ENCODE results near the gene RPL37.

DNA sequence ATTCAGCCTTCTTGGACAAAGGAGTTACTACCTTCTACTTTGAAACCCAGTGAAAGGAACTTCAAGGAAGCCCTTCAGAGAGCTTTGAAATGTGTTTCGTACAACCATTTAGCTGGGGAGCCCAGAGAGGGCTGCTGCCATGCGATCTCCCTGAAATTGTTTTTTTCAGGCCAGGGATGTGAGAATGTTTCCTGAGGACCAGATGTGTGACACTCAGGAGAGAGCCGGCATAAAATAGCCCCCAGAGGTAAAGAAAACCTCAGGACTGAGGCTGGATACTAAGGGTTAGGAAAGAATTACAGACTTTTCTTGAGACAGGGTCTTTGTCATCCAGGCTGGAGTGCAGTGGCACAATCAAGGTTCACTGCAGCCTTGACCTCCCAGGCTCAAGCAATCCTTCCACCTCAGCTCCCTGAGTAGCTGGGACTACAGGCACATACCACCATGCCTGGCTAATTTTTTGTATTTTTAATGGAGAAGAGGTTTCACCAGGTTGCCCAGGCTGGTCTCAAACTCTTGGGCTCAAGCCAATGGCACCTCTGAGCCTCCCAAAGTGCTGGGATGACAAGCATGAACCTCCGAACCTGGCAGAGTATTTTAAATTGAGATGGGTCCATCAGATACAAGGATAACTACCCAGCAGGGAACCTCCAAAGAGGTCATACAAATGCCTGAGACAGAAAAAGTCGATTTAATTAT lies 8.4 kb downstream of the RPL37 start:
- TF ChIP-seq POLR2A (IDR thresholded peaks at IDR 0.05) = no peak
- TF ChIP-seq, protein P1, sequence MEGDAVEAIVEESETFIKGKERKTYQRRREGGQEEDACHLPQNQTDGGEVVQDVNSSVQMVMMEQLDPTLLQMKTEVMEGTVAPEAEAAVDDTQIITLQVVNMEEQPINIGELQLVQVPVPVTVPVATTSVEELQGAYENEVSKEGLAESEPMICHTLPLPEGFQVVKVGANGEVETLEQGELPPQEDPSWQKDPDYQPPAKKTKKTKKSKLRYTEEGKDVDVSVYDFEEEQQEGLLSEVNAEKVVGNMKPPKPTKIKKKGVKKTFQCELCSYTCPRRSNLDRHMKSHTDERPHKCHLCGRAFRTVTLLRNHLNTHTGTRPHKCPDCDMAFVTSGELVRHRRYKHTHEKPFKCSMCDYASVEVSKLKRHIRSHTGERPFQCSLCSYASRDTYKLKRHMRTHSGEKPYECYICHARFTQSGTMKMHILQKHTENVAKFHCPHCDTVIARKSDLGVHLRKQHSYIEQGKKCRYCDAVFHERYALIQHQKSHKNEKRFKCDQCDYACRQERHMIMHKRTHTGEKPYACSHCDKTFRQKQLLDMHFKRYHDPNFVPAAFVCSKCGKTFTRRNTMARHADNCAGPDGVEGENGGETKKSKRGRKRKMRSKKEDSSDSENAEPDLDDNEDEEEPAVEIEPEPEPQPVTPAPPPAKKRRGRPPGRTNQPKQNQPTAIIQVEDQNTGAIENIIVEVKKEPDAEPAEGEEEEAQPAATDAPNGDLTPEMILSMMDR (IDR thresholded peaks at IDR 0.05) = no peak
